Measurements from ENCODE around the gene MYH13.

GRCh38 chr17:10417431-10417830 is 44.6 kb upstream of the MYH13 start:
- TF ChIP-seq CTCF (IDR thresholded peaks at IDR 0.05; ENCODE audit: low read depth, low read length) (no peak), POLR2A (IDR thresholded peaks at IDR 0.05; ENCODE audit: extremely low read depth, insufficient read length) (no peak)

Measured in NB4 (cell line).